ENCODE results near the gene DYSF.

GRCh38 chr2:71602581-71602980 is 149.2 kb downstream of the DYSF start:
- TF ChIP-seq CTCF (conservative IDR thresholded peaks at IDR 0.05; ENCODE audit: low read depth, low read length) (no peak), EZH2 (IDR thresholded peaks at IDR 0.05; ENCODE audit: borderline replicate concordance, low read depth, low read length, poor library complexity, severe bottlenecking) (no peak)
